PFSK-1 (cell line): ENCODE results near the gene TNFSF15.

Experiments
- POLR2AphosphoS5 ChIP-seq: IDR thresholded peaks from 2 replicates; pipeline ENCODE4 v1.6.1; 2012; ENCODE audit warnings: low read depth, mild to moderate bottlenecking, control low read depth, low read length, moderate library complexity
- REST ChIP-seq, 2 experiments: IDR thresholded peaks; 2 replicates each; pipeline versions ENCODE4 v1.6.1 to v1.8.0; 2011 to 2012; ENCODE audit warnings: low read depth in 2 of 2, low read length in 2 of 2, control low read depth in 1 of 2, inconsistent platforms in 1 of 2, mild to moderate bottlenecking in 1 of 2, moderate library complexity in 1 of 2; ENCODE audit not compliant: insufficient read depth in 1 of 2

- no peak for TF ChIP-seq POLR2AphosphoS5
- no peak for TF ChIP-seq REST (IDR thresholded peaks at IDR 0.05; ENCODE audit: insufficient read depth in 1 of 2, low read depth in 2 of 2, low read length in 2 of 2)
Observed at GRCh38 chr9:114771889-114772288, 34.0 kb downstream of the TNFSF15 start.
